Right lobe of liver (tissue), 4 donors: ENCODE data around the gene IQSEC1.

Experiments
- POLR2A ChIP-seq: fragments of 450-650 bp; IDR thresholded peaks from one replicate; pipeline ENCODE4 v1.6.1; 2017; ENCODE audit warnings: antibody characterized with exemption, mild to moderate bottlenecking
- TF ChIP-seq, protein P1 (sequence below), 4 donors: fragments of 200-600 bp in 3 of 4; fragments of 450-650 bp in 1 of 4; IDR thresholded peaks; one replicate each; pipeline versions ENCODE4 v1.5.1 to v1.8.0; 2016 to 2022; ENCODE audit warnings: antibody characterized with exemption in 4 of 4, mild to moderate bottlenecking in 2 of 4
- donor health status: DM: no; HTN: no; CAD: no.
- donor health status: DM: no; HTN: no; CAD: no.
- donor health status: DM: no; HTN: yes; CAD: no.

DNA sequence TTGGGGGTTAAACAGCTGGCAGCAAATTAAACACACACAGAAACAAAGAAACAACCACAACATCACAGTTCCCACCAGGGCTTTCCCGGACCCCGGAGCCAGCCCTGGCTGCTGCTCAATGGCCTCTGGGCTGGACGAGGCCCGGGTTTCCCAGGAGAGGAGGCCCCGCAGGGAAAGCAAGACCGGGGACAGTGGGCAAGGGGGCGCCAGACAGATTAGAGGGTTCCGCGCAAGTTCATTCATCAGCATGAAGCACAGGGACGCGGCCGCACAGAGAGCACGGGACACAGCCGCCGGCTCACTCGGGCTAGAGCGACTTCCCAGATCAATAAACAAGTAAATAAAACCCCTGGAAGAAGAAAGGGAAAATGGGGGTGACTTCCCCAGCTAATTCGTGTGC, 165.5 kb downstream of the IQSEC1 start:
- TF ChIP-seq, protein P1, sequence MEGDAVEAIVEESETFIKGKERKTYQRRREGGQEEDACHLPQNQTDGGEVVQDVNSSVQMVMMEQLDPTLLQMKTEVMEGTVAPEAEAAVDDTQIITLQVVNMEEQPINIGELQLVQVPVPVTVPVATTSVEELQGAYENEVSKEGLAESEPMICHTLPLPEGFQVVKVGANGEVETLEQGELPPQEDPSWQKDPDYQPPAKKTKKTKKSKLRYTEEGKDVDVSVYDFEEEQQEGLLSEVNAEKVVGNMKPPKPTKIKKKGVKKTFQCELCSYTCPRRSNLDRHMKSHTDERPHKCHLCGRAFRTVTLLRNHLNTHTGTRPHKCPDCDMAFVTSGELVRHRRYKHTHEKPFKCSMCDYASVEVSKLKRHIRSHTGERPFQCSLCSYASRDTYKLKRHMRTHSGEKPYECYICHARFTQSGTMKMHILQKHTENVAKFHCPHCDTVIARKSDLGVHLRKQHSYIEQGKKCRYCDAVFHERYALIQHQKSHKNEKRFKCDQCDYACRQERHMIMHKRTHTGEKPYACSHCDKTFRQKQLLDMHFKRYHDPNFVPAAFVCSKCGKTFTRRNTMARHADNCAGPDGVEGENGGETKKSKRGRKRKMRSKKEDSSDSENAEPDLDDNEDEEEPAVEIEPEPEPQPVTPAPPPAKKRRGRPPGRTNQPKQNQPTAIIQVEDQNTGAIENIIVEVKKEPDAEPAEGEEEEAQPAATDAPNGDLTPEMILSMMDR (IDR thresholded peaks at IDR 0.05), result no peak
- no peak for TF ChIP-seq POLR2A
